Stimulated activated CD8-positive, alpha-beta memory T cell treated with anti-CD3 and anti-CD28 coated beads, Interleukin-2, amount 100 ng/mL, for 1 hour (primary cell): ENCODE results near the gene PYDC1.
"Not testable (repeated sequence)": the region's sequence is repeated elsewhere in the genome, so short reads cannot be mapped to it uniquely, and the experiment has no call there.

Source experiments
- DNase-seq, 2 donors: peaks; one replicate each; pipeline ENCODE4 v3.0.0-alpha.2; 2020; ENCODE audit warnings: low read depth in 2 of 2

Gene PYDC1

DNA sequence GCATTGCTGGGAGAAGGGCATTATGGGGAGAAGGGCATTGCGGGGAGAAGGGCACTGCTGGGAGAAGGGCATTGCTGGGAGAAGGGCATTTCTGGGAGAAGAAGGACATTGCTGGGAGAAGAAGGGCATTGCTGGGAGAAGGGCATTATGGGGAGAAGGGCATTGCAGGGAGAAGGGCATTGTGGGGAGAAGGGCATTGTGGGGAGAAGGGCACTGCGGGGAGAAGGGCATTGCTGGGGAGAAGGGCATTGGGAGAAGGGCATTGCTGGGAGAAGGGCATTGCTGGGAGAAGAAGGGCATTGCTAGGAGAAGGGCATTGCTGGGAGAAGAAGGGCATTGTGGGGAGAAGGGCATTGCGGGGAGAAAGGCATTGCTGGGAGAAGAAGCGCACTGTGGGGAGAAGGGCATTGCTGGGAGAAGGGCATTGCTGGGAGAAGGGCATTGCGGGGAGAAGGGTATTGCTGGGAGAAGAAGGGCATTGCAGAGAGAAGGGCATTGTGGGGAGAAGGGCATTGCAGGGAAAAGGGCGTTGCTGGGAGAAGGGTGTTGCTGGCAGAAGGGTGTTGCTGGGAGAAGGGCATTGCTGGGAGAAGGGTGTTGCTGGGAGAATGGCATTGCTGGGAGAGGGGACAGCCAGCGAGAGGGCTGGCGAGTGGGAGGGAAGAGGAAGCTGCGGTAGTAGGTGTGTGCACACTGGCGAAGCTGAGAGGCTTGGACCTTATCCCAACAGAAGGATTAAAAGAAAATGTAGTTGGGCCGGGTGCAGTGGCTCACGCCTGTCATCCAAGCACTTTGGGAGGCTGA, 4.6 kb upstream of the PYDC1 start:
- DNase-seq: no peak

DNA sequence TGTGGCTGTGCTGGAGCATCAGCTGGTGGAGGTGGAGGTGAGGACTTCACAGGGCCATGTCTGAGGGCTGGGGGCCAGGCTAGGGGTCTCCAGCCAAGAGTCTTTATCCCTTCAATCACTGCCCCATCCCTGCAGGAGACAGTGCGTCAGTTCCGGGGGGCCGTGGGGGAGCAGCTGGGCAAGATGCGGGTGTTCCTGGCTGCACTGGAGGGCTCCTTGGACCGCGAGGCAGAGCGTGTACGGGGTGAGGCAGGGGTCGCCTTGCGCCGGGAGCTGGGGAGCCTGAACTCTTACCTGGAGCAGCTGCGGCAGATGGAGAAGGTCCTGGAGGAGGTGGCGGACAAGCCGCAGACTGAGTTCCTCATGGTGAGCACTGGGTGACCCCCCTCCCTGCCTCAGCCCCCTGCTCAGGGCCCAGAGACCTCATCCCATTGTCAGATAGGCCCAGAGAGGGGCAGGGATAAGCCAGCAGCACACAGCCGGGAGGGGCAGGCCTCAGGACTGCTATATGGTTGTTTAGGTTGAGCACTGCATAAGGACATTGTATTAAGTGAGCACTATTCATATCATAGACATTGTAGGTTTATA, 2.3 kb upstream of the PYDC1 start:
- DNase-seq: no peak

DNA sequence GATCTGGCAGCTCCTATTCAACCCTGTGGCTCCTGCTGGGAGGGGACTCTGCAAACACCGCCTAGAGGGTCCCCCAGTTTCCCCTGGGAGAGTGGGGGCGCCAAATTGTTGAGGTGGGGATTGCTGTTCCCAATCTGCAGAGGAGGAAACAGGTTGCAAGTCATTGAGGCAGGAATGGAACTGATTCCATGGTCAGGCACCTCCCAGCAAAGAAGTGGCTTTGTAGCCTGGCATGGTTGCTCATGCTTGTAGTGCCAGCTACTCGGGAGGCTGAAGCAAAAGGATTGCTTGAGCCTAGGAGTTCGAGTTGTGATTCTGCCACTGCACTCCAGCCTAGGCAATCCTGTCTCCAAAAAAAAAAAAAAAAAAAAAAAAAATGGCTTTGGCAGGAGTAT, 198 bp upstream of the PYDC1 start:
- DNase-seq: no peak

DNA sequence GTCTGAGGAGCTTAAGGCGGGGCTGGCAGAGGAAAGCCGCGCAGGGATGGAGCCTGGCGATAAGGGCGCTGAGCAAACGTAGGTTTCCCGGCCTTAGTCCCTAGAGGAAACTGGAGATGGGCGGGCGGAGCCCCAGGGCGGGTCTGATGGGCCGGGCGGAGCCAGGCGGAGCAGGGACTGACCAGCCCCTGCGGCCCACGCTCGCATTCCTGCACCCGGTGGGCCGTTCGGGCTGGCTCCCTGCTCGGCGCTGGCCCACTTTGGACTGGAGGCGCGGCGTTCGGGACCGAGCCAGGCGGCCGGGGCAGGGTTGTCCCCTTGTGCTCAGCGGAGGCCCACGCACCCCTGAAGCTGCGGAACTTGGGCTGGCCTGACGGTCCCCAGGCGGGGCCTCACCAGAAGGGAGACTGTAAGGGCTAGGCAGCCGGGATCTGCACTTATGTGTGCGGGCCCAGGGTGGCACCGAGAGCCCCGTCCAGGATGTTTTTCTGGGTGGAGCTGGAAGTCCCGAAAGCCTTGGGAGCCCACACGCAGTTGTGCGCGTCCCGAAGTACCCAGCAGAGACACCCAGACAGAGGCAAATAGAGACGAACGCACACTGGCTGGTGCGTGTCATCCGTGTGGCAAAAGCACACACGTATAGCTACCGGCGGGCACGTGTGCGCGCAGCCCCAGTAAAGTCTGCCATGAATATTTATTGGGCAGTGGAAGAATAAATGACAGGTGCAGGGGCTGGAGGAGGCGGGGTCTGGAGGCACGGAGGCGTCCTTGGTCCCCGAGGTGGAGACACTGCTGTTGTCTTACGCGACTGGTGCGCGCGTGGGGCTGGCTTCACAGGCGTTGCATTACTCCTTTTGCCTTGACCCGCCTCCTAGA, 1.4 kb downstream of the PYDC1 start:
- DNase-seq: no peak

DNA sequence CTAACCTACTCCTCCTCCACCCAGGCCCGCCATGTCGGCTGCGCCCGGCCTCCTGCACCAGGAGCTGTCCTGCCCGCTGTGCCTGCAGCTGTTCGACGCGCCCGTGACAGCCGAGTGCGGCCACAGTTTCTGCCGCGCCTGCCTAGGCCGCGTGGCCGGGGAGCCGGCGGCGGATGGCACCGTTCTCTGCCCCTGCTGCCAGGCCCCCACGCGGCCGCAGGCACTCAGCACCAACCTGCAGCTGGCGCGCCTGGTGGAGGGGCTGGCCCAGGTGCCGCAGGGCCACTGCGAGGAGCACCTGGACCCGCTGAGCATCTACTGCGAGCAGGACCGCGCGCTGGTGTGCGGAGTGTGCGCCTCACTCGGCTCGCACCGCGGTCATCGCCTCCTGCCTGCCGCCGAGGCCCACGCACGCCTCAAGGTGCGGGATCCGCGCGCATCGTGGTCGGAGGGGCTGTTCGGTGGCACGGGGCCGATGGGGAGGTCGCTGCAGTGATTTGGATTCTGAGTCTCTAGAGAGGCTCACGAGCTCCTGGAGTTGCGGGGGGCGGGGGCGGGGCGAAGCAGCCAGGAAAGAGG, 2.1 kb downstream of the PYDC1 start:
- no peak for DNase-seq

DNA sequence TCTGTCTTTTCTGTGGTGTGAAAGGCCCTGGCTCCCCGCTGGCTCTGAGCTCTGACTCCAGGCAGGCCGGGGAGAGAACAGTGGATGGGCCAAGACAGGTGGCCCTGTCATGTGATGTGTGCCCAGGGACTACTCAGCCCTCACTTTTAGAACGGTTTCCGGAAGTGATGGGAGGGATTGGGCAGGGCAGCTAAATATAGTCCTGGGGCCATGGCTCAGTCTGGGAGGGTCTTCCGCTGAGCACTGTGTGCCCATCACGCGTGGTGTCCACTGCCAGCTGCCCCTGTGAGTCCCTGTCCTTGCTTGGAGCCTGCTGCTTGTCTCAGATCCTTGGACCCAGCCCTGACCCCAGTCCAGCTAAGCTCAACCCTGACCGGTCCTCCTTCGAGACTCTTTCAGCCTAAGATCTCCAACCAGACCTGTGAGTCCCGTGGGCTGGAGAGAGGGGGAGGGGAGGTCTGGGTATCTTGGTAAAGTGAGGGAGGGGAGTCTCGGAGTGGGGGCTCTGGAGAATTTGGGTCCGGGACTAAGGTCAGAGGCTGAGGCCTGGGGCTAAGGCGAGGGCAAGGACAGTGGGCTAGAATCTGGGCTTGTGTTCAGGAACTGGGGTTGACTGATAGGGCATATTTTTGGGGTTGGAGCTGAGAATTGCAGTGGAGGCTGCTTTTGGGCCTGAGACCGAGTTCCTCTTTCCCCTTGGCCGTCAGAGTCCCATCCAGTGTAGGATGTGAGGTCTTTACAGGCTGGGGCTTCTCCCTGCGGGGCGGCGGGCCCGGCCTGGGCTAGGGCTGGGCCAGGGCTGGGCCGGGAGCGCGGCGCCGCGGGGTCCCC, 2.8 kb downstream of the PYDC1 start, which contains the start of gene TRIM72:
TRIM72 (plus strand) TSS at position 243 of the 831 bp plus-strand sequence. CDS start 620 bp downstream, outside the sequence.
- no peak for DNase-seq

DNA sequence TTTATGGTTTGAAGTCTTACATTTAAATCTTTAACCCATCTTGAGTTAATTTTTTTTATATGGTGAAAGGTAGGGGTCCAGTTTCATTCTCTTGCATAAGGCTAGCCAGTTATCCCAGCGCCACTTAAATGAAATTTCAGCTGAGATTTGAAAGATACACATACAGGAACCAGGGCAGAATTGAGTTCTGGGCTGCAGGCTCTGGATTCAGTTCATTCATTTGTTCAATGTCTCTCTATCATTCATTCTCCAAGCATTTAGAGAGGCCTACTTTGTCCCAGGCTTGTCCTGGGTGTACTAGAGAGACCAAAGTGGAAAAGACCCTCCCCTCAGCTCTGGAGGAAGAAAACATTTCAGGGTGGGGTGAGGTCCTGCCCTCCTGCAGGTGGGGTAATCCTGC, 3.6 kb downstream of the PYDC1 start:
- DNase-seq: no peak

DNA sequence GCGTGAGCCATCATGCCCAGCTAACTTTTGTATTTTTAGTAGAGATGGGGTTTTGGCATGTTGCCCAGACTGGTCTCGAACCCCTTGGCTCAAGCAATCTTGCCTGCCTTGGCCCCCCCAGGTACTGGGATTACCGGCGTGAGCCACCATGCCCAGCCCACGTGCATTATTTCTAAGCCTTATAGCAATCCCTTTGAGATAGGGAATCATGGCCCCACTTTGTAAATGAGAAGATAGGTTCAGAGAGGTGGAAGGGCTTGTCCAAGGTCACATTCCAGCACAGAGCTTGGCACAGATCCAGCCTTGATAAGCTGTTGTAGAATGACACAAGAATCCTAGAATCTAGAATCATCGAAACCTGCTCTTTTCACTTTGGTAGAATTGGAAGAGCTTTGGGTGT, 10.2 kb downstream of the PYDC1 start:
- no peak for DNase-seq

DNA sequence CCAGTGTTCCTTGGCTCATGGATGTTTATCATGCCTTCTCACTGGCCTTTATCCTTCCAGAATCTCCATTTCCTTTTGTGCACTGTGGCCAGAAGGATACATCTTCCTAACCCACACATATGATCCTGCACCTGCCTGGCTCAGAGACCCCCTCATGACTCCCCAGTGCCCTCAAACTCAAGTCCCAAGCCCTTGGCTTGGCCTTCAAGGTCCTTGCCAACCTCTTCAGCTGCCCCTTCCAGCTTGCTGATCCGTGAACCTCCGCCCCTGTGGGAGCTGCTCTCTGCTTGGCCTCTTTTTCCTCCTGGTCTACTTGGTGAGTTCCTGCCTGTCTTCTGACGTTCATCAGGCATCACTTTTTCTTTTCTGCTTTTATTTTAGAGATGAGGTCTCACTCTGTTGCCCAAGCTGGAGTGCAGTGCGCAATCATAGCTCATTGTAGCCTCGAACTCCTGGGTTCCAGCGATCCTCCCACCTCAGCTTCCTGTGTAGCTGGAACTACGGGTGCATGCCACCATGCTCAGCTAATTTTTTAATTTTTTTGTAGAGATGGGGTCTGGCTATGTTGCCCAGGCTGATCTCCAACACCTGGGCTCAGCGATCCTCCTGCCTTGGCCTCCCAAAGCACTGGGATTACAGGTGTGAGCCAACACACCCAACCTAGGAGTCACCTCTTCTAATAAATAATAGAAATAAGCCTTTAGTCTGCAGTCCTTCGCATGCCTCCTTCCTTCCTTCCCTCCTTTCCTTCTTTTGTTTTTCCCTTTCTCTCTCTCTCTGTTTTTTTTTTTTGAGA, 11.9 kb downstream of the PYDC1 start:
- no peak for DNase-seq

DNA sequence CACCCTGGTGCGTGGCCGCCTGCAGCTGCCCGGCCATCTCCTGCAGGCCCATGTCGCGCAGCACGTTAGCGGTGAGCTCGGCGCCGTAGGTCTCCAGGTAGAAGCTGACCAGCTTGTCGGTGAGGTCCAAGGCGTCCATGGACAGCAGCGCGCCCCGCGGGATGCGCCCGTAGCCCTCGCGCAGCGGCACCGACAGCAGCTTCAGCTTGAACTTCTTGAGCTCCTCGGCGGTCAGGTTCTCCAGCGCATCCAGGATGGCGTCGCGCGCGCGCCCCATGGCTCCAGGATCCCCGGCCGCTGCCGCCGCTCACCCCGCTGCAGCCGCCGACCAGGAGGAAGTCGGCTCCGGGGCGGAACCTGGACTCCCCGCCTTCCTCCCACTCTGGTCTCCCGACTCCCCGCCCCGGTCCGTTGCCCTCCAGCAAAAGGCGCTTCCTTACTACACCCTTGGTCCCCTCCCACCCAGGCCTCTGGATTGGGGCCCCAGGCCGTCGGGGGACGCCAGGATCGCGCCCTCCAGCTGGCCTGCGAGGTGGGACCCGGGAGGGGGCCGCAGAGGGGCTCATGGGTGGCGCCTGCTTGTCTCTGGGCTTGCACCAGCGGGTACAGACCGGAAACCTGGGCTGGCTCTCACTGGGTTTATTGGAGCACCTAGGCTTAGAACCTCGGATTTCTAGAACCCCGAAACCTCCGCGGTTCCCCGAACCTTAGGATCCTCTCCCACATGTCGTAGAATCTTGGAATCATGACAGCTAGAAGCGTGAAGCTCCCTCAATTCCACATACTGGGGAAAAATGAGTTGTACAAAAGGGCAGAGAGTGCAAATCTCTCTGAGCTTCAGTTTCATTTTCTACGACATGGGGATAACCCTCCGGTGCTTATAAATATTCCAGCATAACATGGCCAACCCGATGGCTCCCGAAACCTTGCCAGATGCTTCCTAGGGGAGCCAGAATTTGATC, 14.2 kb downstream of the PYDC1 start, which contains the start of gene PYCARD:
PYCARD (minus strand) TSS at position 347 of the 962 bp plus-strand sequence; CDS start at position 277, 70 bp downstream.
- no peak for DNase-seq

DNA sequence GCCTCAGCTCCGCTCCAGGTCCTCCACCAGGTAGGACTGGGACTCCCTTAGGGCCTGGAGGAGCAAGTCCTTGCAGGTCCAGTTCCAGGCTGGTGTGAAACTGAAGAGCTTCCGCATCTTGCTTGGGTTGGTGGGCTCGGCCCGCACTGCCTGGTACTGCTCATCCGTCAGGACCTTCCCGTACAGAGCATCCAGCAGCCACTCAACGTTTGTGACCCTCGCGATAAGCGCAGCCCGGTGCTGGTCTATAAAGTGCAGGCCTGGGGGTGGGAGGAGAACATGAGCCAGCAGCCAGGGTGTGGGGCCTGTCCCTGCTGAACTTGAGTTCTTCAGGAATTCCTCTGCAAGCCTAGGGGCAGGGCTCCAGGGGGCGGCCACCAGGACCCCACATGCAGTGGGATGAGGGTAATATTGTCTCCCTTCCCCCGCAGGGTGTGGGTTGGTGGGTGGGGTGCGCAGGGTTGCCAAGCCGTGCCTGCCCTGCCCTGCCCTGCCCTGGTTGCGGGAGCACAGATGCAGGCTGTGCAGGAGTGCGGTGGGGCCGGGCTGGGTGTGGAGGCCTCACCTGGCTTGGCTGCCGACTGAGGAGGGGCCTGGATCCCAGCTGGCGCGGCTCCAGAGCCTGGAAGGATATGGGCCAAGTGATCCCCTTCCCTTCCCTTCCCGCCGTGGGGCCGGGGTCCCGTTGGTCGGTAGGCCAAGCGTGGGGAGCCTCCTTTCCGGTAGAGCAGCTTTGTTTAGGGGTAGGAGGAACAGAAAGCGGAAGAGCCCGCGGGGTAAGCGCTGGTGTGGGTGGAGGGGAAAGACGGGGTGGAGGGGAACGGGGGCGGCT, 15.1 kb downstream of the PYDC1 start:
- no peak for DNase-seq

DNA sequence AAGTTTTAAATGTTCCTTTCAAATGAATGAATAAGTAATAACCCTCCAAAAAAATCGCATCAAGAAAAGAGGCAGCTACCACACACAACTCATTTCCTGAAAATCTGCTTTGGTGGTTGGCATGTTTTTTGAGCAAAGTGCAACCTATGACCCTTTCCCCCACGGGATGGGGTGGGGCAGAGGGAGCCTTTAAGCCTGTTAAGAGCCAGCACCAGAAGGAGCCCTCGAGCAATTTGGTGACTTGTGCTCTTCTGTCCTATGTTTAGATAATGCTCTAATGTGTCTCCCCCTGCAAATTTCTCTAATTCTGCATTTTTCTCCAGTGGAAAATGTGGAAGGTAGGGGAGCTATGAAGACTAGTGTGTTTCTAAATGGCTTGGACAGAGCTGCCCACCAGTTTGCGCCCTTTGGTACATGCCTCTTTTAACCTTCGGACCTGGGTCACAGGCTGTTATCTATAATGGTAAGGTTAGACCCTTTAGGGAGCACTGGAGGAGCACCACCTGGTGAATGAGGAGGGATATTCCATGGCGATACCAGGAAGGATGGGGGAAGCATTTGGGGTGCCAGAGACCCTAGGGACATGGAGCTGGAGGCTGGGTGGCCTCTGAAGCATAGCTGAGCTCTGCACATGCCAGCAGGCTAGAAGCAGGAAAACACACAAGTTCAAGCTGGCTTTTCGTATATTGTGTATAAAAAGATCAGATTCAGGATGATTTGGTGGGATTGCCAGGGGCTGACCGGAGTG, 15.9 kb downstream of the PYDC1 start:
- DNase-seq: no peak

DNA sequence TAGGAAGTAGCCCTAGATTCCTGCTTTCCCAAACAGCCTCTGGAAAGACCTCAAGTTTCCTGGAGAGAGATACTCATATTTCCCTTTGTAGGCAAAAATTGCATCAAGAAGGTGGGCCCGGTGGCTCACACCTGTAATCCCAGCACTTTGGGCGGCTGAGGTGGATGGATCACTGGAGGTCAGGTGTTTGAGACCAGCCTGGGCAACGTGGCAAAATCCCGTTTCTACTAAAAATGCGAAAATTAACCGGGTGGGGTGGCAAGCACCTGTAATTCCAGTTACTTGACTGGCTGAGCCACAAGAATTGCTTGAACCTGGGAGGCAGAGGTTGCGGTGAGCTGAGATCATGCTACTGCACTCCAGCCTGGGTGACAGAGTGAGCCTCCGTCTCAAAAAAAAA, 16.8 kb downstream of the PYDC1 start:
- DNase-seq: not testable (repeated sequence)

DNA sequence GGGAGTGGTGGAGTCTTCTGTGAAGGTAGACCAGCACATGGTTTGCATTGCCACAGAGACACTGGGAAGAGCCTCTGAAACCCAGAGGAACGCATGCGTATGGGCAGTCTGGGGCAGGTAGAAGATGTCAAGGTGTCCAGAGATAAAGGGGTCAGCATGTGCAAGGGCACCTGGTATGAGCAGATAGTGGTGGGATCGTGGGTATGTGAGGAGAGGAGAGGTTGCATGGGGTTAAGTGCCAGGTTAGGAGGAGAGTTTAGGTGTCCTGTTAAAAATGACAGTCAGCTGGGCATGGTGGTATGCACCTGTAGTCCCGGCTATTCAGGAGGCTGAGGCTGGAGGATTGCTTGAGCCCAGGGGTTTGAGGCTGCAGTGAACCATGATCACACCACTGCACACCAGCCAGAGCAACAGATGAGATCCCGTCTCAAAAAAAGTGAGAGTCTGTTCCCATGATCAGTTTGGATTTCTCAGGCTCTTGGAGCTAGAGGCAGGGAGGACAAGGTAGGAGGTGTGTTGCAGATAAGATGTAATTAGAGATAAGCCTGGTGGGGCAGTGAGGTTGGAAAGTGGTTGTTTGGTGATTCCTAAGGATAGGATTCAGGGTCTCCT, 17.4 kb downstream of the PYDC1 start:
- DNase-seq: no peak

DNA sequence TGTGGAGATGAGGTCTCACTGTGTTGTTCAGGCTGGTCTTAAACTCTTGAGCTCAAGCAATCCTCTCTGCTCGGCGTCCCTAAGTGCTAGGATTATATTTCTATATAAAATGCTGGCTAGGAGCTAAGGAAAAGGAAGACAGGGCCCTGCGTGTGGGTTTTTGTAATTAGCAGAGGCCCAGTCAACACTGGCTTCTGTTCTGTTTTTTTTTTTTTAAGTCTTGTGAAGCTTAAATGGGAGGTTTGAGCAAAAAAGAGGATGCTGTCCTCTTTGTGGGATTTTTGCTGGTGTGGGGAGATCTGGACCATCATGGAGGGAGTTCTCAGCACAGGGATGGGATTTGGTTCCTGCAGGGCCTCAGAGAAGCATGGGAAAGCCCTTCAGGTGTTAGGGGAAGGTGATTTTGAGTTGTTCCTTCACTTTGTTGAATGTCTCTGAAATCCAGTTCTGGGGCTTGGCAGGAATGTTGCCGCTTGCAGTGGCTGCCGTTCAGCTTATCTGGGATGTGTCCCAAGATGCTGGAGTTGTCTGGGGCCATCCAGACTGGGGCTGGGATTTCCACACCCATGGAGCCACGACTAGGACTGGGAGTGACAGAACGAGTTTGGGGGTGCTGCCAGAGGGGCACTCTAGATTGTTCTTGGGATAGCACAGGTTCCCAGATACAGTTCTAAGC, 18.6 kb downstream of the PYDC1 start:
- no peak for DNase-seq

DNA sequence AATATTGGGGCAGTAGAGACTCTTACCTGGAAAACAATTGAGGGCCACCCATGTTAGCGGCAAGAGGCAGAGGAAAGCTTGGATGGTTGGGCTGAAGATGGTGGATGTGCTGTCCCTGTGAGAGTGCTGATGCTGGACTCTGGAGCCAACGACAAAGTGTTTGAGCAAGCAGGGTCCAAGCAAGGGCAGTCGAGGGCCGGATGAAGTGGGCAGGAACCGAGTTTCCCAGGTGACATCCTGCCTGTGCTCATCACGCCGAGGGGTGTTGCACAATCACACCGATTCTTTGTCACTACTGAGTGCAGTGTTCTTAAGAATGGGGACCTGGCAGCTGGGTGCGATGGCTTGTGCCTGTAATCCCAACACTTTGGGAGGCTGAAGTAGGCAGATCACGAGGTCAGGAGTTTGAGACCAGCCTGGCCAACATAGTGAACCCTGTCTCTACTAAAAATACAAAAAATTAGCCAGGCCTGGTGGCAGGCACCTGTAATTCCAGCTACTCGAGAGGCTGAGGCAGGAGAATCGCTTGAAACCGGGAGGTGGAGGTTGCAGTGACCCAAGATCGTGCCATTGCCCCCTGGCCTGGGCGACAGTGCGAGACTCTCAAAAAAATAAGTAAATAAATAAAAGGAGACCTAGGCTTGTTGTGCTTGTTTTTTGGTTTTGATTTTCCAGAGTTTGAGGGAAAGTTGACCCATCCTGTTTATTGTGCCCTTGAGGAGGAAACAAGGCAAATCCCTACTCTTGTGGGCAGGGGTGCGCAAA, 20.4 kb downstream of the PYDC1 start:
- DNase-seq: no peak
